GM18511 (cell line): ENCODE measurements around the gene GRIA3.

ENCODE experiments used
- ATAC-seq: cut with Tn5 transposase; IDR thresholded peaks from one replicate; pipeline ENCODE4 v1.9.1; 2021; ENCODE audit warnings: mild to moderate bottlenecking, moderate library complexity; ENCODE audit not compliant: unreplicated experiment

The GRIA3 gene

DNA sequence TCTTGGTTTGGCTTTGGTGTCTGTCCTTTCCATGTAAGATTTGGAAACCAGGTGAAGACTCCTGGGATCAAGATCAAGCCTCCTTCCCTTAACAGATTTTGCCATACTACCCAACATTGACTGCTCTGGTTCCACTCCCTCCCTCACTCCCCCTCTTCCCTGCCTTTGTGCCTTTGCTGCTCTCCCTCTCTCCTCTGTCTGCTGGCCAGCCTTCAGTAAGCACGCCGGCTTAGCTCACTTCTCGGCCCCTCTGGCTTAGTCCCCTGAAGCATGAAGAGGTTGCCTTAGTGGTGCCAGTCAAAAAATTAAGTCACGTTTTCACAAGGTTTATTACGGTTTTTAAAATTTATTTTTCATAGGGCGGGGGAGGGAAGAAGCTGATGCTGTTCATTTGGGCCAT, 6.0 kb downstream of the GRIA3 start:
- ATAC-seq = no peak

DNA sequence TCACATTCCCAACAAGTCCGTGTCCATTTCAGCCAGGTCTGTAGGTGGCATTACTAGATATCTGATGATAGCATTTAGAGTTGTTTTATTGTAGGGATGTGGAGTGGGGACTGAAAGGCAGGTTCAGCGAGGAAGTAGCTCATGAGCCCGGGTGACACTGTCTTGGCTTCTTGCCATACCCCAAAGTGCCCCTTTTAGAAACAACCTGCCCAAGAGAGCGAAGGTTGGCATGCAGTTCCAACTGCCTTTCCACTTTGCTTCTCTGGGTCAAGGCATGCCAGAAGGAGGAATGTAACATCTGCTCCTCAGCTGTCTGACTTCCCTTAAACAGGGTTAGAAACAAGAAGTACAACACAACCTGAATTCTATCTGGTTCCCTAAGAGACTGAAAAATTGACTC, 9.0 kb downstream of the GRIA3 start:
- no peak for ATAC-seq

DNA sequence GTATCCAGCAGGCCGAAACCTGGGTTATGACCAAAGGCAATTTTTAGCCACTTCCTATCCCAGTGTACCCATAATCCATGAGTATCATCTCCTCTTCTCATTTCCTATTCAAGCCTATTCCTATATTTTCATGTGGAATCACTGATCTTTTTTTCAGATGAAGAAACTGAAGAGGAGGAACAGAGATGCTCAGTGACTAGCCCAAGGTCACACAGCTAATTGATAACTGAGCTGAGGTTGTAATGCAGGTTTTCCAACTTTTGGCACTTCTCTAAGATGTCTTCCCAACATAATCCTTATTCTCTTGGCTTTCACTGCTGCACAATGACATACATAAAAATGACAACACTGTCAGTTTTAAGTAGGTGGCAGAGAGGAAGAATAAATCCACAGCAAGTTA, 15.3 kb downstream of the GRIA3 start:
- ATAC-seq = no peak

DNA sequence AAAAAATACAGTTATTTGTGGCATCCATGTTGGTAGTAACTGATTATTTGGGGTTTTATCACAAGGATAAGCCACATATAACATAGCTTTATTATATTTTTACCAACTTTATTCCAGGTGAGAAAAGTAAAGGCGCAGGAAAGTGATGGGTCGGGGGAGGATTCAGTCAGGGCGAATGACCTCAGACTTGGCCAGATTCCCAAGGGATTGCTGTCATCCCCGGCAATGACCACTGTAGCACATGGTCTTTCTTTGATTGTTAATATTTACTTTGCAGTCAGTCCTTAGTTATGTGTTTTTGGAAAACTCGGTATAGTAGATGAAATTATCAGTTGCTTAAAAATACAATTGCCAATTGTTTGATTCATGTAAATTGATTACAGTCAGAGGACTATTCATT, 17.6 kb downstream of the GRIA3 start:
- no peak for ATAC-seq

DNA sequence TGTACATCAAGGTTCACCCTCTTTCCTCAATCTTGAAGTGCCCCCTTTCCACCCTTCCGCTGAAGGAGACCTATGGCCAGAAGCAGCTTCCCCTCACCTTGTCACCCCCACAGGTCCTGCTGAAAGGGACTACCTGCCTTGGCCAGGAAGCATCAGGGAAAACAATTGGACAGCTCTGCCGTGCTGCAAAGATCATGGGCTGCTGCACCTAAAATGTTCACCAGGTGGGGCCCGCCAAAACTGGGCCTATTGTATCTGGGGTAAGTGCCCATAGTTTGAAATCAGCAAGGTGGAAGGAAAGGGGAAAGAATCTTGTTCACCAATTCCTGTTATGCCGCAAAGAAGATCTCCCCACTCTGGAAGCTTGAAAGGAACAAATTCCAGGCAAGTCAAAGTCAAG, 18.4 kb downstream of the GRIA3 start:
- ATAC-seq = no peak

DNA sequence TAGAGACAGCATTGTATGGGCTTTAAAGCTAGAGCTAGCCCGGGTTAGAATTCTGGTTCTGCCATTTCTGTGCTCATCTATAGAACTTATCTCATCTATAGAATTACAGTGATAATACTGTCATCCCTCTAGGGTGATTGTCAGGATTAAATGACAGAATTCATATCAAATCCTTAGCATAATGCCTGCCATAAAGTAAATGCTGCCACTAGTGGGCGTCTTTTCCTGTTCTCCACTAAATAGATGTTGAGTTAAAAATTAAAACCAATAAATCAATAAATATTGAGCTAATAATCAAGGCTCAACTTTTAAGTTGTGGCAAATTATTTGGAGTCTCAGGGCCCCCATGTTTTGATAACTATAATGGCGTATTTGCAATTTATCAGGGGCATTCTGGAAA, 19.7 kb downstream of the GRIA3 start:
- no peak for ATAC-seq

DNA sequence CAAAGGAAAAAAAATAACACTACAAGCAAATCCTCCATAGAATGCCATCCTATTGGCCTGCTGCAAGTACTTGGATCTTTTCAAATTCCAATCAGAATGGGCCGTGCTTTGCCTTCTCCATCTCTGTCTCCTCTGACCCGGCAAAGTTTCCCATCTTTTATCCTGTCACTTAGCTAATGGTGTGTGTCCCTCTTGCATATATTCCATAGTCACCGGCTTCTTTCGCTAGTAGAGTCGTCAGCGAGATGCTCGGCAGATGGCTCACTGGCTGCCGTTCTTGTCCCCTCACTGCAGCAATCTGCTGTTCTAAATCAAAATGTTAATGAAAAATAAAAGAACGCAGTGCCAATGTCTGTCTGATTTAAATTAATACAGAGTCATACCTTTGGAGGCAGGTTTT, 22.1 kb downstream of the GRIA3 start:
- no peak for ATAC-seq

DNA sequence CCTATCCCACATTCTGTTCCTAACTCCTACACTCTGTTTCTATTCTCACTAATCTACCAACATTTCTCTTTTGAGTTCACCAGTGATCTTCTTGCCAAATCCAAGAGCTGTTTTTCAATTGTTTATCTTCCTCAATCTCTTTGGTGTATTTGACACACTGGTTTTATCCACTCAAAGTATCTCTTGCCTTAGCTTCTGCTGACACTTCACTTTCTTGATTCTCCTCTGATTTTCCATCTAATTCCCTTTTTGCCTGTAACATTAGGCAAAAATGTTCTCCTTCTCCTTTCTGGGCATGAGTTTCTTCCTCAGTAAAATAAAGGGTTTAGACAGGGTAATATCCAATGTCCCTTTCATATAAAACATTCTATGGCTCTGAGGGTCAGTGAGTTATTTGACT, 26.2 kb downstream of the GRIA3 start:
- ATAC-seq = no peak

DNA sequence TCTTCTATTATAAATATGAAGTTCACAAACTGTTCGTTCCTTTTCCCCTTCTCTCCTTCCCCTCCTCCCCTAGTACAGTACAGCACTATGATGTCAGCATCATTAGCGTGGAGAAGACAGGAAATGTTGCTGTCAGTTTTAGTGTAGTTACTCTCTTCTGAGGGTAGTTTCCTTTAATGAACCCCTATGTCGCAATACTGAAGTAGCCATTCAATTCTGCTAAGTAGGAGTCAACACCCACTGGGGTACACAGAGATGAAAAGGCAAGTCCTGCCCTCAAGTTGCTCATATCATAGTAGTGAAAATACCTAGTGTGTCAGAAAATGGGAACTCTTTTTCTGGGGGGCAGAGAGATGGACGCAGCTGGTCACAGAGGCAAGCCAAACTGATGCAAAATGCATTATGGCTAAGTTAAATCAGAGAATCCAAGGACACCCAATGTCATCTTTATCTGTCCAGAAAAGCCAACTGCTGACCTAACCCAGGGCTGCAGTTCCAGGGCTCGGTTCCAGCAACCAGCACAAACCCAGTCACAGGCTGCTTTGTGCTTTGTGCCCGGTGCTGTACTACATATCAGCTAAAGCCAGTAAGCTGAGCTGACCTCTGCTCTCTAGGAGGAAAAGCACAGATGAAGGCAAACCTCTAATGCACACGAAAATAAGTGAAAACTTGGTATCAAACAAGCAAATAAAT, 31.5 kb downstream of the GRIA3 start:
- no peak for ATAC-seq

DNA sequence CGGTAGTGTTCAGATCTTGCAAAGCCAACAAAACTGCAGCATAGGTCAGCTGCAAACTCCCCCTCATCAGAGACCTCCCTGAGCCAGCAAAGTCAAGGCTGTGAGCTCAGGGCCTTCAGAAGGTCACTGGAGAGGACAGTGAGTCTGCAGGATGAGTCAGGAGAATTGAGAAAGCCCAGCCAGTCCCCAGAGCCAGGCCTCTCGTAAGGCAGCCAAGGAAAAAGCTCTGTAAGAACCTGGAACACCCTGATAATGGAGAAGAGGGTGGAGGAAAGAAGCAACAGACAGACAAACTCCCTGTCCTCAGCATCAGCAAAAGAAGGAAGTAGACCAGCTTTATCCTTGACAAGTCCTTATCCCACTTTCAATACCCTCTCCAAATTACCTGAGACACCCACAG, 33.0 kb downstream of the GRIA3 start:
- no peak for ATAC-seq

DNA sequence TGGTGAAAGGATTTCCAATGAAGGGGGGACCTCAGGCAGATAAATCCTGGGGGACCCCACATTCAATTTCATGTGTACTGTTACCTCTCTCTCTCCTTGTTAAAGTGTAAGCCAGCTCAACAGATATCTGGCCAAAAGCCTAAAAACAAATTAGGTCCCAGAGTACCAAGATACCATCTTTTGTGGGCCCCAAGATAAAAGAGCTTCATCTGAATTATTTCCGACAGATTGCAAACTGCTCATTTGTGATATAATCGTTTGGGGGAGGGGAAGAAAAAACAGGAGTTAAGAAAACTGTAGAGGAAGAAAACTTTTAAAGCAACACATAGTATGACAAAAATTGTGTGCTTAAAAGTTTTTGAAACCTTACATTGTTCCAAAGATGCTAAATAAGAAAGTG, 33.6 kb downstream of the GRIA3 start:
- ATAC-seq = no peak

DNA sequence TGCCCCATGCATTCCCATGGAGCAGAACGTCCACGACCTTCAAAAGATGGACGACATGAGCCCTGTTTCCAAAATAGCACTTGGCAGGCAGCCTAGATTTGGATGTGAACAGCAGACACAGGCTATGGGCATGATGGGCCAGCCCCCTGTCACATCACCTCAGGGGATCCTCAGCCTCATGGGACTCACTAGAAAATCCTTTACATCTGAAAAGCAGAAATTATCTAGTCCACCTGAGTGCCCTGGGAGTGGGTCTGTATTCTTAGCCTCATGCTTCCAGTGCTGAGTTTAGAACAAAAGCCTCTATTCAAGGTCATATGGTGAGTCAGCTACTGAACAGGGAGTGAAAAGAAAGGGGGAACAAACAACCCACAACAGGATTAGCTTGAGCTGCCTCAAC, 35.8 kb downstream of the GRIA3 start:
- no peak for ATAC-seq

DNA sequence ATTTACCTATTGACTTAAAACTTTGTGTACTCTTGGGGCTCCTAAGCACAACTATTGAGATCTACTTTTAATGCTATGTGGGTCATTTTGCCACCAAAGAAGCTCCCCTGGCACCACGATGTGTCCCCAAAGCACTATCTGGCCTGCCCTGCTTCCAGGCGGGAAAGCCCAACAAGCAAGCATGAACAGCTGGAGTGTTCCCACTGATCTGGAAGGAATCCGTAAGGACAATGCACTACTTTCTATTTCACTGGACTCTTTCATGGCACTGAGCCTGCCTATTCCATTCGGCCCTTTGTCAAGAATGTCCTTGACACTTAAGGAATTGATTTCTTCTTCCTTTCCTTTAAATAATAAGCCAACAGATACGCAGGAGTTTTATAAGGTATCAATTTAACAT, 38.8 kb downstream of the GRIA3 start:
- ATAC-seq = no peak

DNA sequence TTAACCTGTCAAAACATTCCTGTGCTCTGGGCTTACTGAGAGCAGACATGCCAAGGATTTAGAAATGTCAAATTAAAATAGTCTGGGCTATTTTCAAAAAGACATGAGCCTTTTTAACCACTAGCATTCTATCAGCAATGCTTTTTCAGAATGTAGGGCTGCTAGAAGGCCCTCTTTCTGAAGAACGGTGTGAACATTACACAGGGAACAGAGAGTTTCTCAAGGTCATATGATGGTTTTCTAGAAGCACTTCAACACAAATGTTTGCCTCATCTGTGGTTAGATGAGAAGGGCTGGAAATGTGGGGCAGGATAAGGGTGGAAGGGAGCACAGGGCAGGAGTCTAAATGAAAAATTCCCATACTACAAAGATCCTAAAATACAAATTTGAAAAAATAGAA, 39.3 kb downstream of the GRIA3 start:
- peak; percentile 40 for ATAC-seq

DNA sequence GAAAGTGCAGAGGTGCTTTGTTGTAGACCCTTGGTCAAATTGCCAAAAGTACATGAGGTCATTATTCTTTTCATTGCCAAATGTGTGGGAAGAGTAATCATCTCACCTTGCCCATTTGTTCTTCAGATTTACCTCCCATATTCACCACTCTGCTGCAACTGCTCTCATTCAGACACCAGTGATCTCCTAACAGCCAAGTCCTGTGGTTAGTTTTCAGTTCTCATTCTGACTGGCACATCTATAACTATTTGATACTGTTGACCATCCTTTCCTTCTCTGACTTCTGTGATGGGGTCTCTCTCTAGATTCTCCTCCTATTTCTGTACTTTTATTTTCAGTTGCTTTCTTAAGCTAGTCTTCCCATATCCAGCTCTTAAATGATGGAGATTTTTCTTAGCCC, 39.8 kb downstream of the GRIA3 start:
- ATAC-seq = peak; percentile 94

DNA sequence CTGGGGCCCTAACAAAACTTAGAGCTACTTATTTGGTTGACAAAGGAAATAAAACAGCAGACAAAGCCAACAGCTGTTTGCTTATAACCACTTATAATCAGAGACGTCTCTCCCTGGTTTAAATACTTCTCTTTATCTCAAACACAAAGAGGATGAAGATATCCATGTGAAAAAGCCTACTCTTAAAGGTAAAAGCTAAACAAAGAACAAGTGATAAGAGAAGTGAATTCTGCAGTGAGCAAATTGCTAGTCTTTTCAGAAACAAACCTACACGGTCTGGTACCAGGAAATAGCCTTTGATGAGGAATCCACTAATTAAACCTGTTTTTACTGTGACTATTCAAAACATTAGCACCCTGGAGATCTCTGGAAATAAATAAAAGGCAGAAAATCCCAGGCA, 46.7 kb downstream of the GRIA3 start:
- ATAC-seq = no peak

DNA sequence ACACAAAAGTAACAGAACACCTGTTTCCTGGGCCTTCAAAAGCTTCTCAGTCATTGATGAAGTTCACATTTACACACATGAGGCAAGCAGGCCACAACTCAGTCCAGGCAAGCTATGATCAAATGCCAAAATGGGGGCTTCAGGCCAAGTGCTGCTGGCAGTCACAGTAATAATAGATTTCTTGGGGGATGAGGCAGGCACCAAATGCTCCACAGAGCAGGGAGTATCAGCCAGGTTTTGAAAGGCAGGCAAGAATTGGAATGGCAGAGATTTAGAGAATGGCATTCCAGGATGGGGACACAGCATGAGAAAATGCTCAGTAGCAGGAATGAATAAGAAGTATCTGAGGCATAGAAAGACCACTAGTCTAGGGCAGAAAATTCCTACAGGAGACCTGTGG, 52.8 kb downstream of the GRIA3 start:
- ATAC-seq = no peak

DNA sequence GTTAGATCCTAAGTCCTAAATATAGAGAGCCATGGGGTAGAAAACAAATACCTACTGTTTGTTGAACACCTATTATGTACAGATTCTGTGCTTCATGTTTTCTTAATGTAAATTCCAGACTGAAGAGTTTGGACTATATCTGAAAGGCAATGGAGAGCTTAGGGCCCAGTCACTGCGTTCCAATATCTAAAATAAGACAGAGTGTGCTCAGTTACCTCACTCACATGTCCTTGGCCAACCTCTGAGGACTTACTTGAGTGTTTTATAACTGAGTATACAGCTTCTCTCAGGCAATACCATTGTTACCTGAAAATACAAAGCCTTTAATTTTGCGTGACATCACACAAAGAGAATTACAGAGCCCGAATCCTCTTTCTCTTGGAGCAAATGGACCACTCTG, 53.2 kb downstream of the GRIA3 start:
- ATAC-seq = no peak

DNA sequence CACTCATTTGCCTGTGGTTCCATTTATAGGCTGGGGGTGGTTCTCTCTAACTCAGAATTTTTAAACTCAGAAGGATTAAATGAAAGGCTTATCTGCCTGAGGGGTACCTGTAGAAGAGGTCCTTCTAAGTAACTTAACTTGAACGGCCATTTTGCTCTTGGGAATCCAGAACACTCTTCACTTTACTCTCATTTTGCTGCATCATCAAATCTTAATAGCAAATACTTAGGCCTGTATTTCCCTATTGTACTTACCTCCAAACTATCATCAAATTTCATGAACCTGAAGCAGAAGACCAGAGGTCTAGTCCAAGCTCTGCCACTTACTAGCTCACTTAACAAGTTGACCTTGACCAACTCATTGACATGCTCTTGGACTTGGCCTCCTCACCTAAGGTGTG, 70.4 kb downstream of the GRIA3 start:
- no peak for ATAC-seq

DNA sequence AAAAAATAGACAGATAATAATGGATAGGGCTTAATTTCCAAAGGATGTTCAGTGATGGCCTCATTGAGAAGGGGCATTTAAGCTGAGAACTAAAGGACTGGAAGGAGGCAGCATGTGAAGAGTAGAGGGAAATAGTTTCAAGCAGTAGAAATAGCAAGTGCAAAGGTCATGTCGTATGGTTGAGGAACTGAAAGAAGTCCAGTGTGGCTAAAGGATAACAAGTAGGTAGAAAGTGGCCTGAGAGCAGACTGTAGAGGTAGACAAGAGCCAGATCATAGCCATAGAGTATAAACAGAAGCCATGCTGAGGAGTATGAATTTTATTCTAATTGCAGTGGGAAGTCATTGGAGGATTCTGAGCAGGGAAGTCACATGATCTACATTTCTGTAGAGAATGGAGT, 72.3 kb downstream of the GRIA3 start:
- peak; percentile 86 for ATAC-seq

DNA sequence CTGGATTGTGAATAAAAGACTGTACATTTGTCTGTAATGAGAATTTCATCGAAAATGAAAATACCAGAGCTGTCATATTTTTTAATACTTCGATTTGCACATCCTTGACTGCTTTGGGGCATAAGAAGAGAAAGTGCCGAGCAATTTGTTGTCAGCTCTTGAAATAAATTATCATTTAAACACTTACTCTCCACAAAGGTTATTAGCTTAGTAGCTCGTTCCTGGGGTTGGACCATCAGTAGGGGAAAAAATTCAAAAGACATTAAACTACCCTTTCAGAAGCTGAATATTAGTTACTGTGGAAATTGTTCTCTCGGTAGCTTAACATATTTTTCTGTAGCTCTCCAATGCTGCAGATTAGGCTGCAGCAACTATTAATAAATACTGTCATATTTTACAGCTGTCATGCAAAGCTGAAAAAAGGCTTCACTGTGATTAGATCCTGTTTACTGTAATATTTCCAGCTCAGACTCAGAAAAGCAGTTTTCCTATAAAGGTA, 76.9 kb downstream of the GRIA3 start:
- no peak for ATAC-seq

DNA sequence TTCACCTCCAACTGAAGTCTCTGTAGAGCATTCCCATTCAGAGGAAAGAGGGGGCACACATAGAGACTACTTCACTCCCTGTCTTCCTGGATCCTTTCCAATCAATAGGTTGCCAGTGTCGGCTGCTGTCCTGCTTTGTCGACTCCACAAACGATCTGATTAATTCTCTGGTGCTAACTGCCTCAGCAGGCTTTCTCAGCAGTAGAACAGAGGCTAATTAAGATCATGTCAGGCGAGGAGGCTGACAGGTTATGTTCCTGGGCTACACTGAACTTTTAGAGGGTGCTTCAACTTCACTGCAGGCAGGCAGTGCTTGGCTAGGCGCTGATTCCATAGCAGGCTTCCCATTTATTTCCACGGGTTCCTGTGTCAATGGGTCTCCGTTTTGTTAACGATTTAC, 79.2 kb downstream of the GRIA3 start:
- no peak for ATAC-seq

DNA sequence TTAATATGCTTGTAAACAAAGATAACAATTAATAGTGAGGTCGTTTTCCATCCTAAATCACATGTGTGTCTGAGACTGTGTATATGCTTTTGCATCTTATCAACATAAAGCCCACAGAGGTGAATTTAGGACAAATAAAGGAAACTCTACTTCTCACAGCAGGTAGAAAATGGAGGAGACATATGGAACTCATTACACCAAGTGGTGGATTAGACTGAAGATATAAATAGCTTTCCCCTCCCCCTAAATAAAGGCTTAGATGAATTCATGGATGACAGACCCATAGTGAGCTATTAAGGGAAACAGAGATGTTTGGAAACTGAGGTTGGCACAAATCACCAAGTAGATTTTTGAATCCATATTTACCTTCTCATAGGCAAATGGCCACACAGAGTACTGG, 79.7 kb downstream of the GRIA3 start:
- no peak for ATAC-seq
